Measurements from ENCODE around the gene AADACL2. TPM values are rescaled to one million over a fixed set of nuclear protein-coding genes. Genes with fewer than 3 reads are reported as not detected.
"Not testable (repeated sequence)": the region's sequence is repeated elsewhere in the genome, so short reads cannot be mapped to it uniquely, and the experiment has no call there.

AADACL2 gene
- not detected in 2 replicates for total RNA-seq (2014; rRNA removed; shearing (Covaris generic))

GRCh38 chr3:151733613-151734012 lies at the start of gene AADACL2:
Gene AADACL2, plus strand, starts transcription at chr3:151733927. Its CDS starts 109 bp downstream, at chr3:151734036.
- DNase-seq (ENCODE audit: low spot score): no peak

DNA sequence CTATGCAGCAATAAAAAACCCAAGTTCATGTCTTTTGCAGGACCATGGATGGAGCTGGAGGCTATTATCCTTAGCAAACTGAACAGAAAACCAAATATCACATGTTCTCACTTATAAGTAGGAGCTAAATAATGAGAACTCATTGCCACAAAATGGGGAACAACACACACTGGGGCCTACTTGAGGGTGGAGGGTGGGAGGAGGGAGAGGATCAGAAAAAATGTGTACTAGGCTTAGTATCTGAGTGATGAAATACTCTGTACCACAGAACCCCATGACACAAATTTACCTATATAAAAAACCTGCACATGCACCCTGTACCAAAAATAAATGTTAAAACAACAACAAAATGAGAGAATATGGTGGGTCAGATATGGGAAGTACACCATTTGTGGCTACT lies 49.6 kb upstream of the AADACL2 start:
- no peak for DNase-seq (ENCODE audit: low spot score)

DNA sequence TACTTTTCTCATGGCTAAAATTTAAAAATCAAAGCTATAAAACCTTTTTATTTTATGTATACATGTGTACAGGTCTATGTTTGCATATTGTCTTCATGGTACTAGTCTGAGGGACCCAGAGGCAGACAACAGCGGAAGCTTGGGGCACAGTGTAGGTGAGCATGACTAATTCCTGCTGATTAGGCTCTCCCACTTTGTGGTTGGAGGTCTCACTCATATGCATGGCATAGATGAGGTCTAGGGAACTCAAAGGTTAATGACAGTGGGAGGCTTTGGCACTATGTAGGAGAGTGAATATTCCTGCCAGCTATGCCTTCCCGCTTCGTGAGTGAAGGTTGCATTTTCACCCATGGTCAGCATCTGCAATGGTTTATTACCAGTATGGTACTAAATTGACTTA lies 47.5 kb upstream of the AADACL2 start:
- peak; percentile 53 for DNase-seq (ENCODE audit: low spot score)

DNA sequence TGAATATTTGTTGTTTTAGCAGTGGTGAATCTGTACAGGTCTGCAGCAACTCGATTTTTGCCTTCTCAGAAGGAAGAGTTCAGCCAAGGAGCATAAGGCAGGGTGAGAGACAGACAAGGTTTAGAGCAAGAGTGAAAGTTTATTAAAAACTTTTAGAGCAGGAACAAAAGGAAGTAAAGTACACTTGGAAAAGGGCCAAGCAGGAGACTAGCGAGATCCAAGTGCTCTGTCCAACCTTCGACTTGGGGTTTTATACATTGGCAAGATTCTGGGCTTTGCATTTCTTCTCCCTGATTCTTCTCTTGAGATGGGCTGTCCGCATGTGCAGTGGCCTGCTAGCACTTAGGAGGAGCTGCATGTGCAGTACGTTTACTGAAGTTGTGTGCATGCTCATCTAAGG lies 46.7 kb upstream of the AADACL2 start:
- DNase-seq (ENCODE audit: low spot score): no peak

GRCh38 chr3:151688571-151688970 lies 45.2 kb upstream of the AADACL2 start:
- DNase-seq (ENCODE audit: low spot score): no peak

DNA sequence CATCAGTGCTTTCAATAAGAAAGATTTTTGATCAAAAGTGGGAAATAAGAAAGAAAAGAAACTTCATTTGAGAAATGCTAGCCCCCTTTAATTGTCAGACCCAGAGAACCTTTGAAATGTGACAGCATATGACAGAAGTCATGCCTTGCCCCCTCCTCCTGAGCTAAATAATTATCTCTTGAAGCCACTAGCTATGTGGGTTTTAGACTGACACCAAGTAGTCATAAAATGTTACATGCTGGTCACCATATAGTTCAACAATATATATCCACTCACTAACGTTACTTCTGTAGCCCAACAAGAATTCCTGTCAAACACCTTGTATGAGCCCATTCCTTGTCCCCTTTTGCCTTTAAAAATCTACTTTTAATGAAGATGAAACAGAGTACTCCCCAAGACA lies 43.1 kb upstream of the AADACL2 start:
- DNase-seq (ENCODE audit: low spot score): no peak

DNA sequence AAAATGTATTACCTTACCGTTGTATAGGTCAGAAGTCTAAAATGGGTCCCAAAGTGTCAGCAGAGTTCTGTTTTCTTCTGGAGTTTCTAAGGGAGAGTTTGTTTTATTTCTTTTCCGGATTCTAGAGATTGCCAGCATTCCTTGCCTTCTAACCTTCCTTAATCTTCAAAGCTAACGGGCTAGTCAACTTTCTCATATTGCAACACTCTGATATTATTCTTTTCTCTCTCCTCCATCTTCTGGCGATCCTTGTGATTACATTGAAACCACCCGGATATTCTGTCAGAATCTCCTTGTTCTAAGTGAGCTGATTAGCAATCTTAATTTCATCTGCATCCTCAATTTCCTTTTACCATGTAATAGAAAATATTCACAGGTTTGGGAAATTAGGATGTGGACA lies 36.2 kb upstream of the AADACL2 start:
- no peak for DNase-seq (ENCODE audit: low spot score)

GRCh38 chr3:151707216-151707615 lies 26.5 kb upstream of the AADACL2 start:
- no peak for DNase-seq (ENCODE audit: low spot score)

- no peak for DNase-seq (ENCODE audit: low spot score)
Observed at GRCh38 chr3:151708868-151709267, 24.9 kb upstream of the AADACL2 start.

- DNase-seq (ENCODE audit: low spot score): no peak
Observed at GRCh38 chr3:151709847-151710246, 23.9 kb upstream of the AADACL2 start.

GRCh38 chr3:151721294-151721693 lies 12.4 kb upstream of the AADACL2 start:
- DNase-seq (ENCODE audit: low spot score): no peak

GRCh38 chr3:151722856-151723255 lies 10.9 kb upstream of the AADACL2 start:
- DNase-seq (ENCODE audit: low spot score): no peak

DNA sequence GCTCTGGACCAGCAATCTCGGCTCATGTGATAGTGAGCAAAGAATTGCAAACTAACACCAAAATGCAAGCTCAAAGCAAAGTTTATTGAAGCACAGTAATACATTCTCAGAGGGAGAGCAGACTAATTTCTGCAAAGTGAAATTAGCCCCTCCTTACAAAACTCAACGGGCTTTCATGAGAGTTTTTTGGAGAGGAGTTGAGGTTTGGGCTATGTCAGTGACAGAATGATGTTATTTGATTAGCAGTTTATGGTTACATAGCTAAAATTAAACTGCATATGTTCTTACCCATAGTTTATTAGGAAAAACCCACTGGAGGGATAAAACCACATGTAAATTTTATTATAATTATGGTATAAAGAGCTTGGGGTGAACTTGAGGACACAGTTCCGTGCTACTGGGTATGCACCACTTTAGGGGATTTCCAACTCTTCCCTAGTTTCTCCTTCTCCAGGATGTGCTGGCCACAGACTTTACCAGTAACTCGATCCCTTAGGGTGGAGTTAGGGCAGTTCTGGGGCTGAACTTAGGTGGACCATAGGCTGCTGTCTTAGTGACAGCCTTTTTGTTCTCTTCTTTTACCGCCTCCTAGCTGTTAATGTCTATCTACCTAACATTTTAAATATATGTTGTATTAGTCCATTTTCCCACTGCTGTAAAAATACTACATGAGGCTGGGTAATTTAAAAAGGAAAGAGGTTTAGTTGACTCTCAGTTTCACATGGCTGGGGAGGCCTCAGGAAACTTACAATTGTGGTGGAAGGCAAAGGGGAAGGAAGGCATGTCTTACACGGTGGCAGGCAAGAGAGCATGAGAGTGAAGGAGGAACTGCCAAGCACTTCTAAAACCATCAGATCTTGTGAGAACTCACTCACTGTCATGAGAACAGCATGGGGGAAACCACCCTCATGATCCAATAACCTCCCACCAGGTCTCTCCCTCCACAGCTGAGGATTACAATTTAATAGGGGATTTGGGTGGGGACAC lies 8.9 kb upstream of the AADACL2 start:
- DNase-seq (ENCODE audit: low spot score): peak; percentile 58

DNA sequence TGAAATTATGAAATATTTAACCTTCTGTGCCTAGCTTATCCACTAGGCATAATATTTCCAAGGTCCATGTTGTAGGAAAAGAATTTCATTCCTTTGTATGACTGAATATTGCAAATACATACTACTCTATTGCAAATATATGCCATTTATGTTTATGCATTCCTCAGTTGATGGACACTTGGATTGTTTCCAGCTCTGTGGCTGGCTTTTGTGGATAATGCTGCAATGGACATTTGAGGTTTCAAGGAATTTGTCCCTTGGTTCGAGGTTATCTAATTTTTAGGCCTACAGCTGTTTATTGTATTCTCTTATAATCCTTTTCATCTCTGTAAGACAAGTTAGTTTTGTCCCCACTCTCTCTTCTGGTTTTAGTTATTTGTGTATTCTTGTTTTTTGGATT lies 7.7 kb upstream of the AADACL2 start:
- peak; percentile 23 for DNase-seq (ENCODE audit: low spot score)

- no peak for DNase-seq (ENCODE audit: low spot score)
Observed at GRCh38 chr3:151732861-151733260, 866 bp upstream of the AADACL2 start.

- no peak for DNase-seq (ENCODE audit: low spot score)
Observed at GRCh38 chr3:151740581-151740980, 6.9 kb downstream of the AADACL2 start.

GRCh38 chr3:151743855-151744254 lies 10.1 kb downstream of the AADACL2 start:
- no peak for DNase-seq (ENCODE audit: low spot score)

DNA sequence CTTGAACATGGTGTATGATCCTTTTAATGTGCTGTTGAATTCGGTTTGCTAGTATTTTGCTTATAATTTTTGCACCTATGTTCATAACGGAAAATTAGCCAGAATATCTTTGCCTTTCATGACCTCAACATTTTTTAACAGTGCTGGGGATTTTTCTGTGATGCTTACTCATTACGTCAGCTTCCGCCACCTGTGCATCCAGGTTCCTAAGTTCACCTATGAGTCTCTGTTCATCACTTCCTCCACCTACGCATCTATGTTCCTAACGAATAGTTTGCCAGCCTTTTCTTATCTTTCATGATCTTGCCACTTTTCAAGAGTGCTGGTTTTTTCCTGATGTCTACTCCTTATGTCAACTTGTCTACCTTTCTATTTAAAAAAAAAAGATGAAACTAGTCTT lies 16.5 kb downstream of the AADACL2 start:
- no peak for DNase-seq (ENCODE audit: low spot score)

DNA sequence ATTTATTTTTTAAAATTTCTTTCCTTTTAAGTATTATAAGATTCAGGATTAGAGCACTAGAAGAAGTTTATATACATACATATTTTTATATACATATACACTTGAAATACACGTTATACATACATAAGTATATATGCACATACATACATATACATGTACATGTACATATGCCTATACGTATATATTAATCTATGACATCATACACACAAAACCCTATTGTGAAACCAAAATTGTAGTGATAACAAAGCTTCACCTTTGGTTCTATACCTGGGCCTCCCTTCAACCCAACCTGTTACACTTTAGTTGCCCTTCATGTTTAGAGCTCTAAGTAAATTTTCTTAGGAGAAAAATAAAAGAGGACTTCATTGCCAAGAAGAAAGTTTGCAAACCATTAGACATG lies 17.0 kb downstream of the AADACL2 start:
- DNase-seq (ENCODE audit: low spot score): no peak

- DNase-seq (ENCODE audit: low spot score): no peak
Observed at GRCh38 chr3:151751161-151751560, 17.4 kb downstream of the AADACL2 start.

GRCh38 chr3:151753846-151754245 lies 20.1 kb downstream of the AADACL2 start:
- peak; percentile 55 for DNase-seq (ENCODE audit: low spot score)

DNA sequence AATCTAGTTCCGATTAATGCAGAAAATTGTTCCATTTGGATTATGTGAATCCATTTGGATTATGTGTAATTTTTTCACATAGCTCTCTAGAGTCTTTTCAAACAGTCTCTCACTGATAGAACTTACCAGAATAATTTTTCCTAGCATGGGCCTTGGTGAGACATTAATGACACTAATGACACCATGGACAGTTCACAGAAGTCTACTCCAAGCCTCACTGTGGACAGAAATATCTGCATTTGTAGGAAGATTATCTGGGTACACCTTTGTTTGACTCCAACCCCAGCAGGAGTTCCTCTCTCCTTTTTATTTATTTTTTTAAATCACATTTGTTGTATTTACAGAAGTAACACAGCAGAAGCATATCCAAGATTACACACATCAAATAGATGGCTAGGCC lies 27.9 kb downstream of the AADACL2 start:
- DNase-seq (ENCODE audit: low spot score): no peak

- DNase-seq (ENCODE audit: low spot score): not testable (repeated sequence)
Observed at GRCh38 chr3:151764699-151765098, 31.0 kb downstream of the AADACL2 start.

Measured in A172 (cell line).